PC-9 (cell line): ENCODE data around the gene TMEM238L.

Experiments used
- CTCF ChIP-seq: fragments of 200-600 bp; sonication (generic); conservative IDR thresholded peaks from 2 replicates; pipeline ENCODE4 v1.6.1; 2017; ENCODE audit warnings: mixed run types, antibody characterized with exemption, mild to moderate bottlenecking, moderate library complexity
- EZH2 ChIP-seq: fragments of 200-600 bp; sonication (generic); IDR thresholded peaks from 2 replicates; pipeline ENCODE4 v1.8.0; 2017; ENCODE audit warnings: antibody characterized with exemption, low read depth

GRCh38 chr17:10751563-10751962 lies 52.3 kb downstream of the TMEM238L start:
- TF ChIP-seq CTCF (no peak), EZH2 (no peak)
